ENCODE results near the gene MEIS1.

DNA sequence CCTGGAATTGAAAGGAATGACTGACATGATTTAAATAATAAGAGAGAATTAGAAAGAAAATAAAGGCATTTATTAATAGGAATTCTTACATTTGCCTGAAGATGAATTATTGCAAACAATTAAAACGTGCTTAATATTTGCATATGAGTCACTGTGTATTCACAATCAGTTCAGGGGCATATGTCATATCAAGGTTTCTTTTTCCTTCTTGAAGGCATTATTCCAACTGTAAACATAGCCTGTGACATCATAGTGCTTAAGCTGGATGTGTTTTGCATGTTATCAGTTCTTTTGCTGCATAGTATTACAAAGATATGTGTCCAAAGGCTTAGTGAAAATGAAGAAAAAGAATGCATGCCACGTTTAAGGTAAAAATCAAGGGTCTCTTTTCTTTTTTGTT is 80.8 kb downstream of the MEIS1 start:
- TF ChIP-seq, protein P1, sequence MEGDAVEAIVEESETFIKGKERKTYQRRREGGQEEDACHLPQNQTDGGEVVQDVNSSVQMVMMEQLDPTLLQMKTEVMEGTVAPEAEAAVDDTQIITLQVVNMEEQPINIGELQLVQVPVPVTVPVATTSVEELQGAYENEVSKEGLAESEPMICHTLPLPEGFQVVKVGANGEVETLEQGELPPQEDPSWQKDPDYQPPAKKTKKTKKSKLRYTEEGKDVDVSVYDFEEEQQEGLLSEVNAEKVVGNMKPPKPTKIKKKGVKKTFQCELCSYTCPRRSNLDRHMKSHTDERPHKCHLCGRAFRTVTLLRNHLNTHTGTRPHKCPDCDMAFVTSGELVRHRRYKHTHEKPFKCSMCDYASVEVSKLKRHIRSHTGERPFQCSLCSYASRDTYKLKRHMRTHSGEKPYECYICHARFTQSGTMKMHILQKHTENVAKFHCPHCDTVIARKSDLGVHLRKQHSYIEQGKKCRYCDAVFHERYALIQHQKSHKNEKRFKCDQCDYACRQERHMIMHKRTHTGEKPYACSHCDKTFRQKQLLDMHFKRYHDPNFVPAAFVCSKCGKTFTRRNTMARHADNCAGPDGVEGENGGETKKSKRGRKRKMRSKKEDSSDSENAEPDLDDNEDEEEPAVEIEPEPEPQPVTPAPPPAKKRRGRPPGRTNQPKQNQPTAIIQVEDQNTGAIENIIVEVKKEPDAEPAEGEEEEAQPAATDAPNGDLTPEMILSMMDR (IDR thresholded peaks at IDR 0.05), result no peak
- TF ChIP-seq POLR2A (IDR thresholded peaks at IDR 0.05), result no peak
